ENCODE results near the gene TAF4B. TPM values are rescaled to one million over a fixed set of nuclear protein-coding genes. Genes with fewer than 3 reads are reported as not detected.

The TAF4B gene
- total and polyA plus RNA-seq, 7 donors: 0.46 to 10.9 (median 6.4) TPM

- Histone ChIP-seq H3K9me3 (no peaks in the 10 kb centered on the region), H3K4me3 (no peak overlapping the region), H3K36me3 (no peaks in the 10 kb centered on the region), H3K27ac (peak overlapping the region; percentile 33 to 65 (median 52)), H3K4me1 (peaks cover 0 to 26% (median 22%) of the 10 kb centered on the region in 4 donors), H3K27me3 (no peaks in the 10 kb centered on the region)
- no peak for DNase-seq
- TF ChIP-seq EP300 (IDR thresholded peaks at IDR 0.05) (no peak), POLR2AphosphoS5 (IDR thresholded peaks at IDR 0.05) (no peak), POLR2A (IDR thresholded peaks at IDR 0.05) (no peak), CTCF (IDR thresholded peaks at IDR 0.05) (no peak)
- 76 to 88% methylated on average over 2 of the region's 2 CpGs for whole genome bisulfite sequencing, 2 donors
- intact Hi-C loops (cut with DNase I): no loop called here
These were observed 108.9 kb downstream of the TAF4B start for GRCh38 chr18:26335156-26335555.

GRCh38 chr18:26335571-26336487 lies 109.6 kb downstream of the TAF4B start:
- Histone ChIP-seq H3K9me3 (no peaks in the 10 kb centered on the region), H3K4me3 (no peak overlapping the region), H3K4me1 (peaks cover 0 to 26% (median 22%) of the 10 kb centered on the region in 4 donors), H3K27me3 (no peaks in the 10 kb centered on the region), H3K36me3 (no peaks in the 10 kb centered on the region), H3K27ac (peak overlapping the region; percentile 33 to 65 (median 52))
- intact Hi-C loops (cut with DNase I): no loop called here
- TF ChIP-seq CTCF (IDR thresholded peaks at IDR 0.05) (no peak), POLR2A (IDR thresholded peaks at IDR 0.05) (no peak), EP300 (IDR thresholded peaks at IDR 0.05) (no peak), POLR2AphosphoS5 (IDR thresholded peaks at IDR 0.05) (no peak)
- DNase-seq: no peak
- 75 to 77% methylated on average over 4 of the region's 4 CpGs for WGBS, 2 donors

DNA sequence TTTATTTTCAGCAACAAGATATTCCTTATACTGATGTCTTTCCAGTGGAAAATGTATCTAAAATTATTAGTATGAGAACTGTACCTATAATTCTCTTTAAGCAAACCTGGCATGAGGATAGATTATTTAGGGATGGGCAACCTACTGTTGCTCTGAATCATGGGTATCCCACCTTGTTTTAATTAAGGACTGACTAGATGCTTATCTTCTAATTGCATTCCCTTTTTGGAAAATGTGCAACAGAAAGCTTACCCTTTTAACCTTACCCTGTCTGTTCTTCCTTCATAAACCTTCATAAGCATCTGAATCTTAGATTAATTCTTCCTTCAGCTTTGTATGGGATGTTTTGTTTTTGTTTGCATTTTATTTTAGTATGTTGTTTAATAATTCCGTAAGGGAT lies 110.3 kb downstream of the TAF4B start:
- Histone ChIP-seq H3K27me3 (no peaks in the 10 kb centered on the region), H3K9me3 (no peaks in the 10 kb centered on the region), H3K27ac (peak overlapping the region in 1 of 4 donors; percentile 65), H3K4me3 (no peak overlapping the region), H3K36me3 (no peaks in the 10 kb centered on the region), H3K4me1 (peaks cover 0 to 26% (median 22%) of the 10 kb centered on the region in 4 donors)
- DNase-seq: no peak
- TF ChIP-seq POLR2AphosphoS5 (IDR thresholded peaks at IDR 0.05) (no peak), CTCF (IDR thresholded peaks at IDR 0.05) (no peak), EP300 (IDR thresholded peaks at IDR 0.05) (no peak), POLR2A (IDR thresholded peaks at IDR 0.05) (no peak)
- intact Hi-C loops (cut with DNase I): no loop called here
- 75 to 79% methylated on average over 1 of the region's 1 CpG for WGBS, 2 donors

GRCh38 chr18:26342646-26343045 lies 116.4 kb downstream of the TAF4B start:
- no peak for TF ChIP-seq POLR2AphosphoS5 (IDR thresholded peaks at IDR 0.05)
- no peak for TF ChIP-seq EP300 (IDR thresholded peaks at IDR 0.05)
- no peak for TF ChIP-seq POLR2A (IDR thresholded peaks at IDR 0.05)
- no peak for TF ChIP-seq CTCF (IDR thresholded peaks at IDR 0.05)
- H3K4me3 ChIP-seq: no peak overlapping the region
- no peaks in the 10 kb centered on the region for H3K27me3 ChIP-seq
- H3K27ac ChIP-seq: no peak overlapping the region
- no peak for DNase-seq
- peaks cover 0 to 4% (median 2%) of the 10 kb centered on the region in 4 donors for H3K9me3 ChIP-seq
- no peaks in the 10 kb centered on the region for H3K4me1 ChIP-seq
- H3K36me3 ChIP-seq: no peaks in the 10 kb centered on the region
- intact Hi-C loops (cut with DNase I): no loop called here

Data from sigmoid colon (tissue), 7 donors.